GM23338 (cell line): ENCODE data around the gene DISP3. TPM values are rescaled to one million over a fixed set of nuclear protein-coding genes. Genes with fewer than 3 reads are reported as not detected.

ENCODE experiments used
- ATAC-seq: fragments of 200-7000 bp; cut with Tn5 transposase; 3 replicates; pipeline ENCODE4 v1.9.1; 2020
- DNase-seq: peaks from one replicate; pipeline ENCODE4 v3.0.0-alpha.2; 2015; ENCODE audit warnings: low spot score
- H2AFZ ChIP-seq: fragments of 200-600 bp; sonication (generic); 2 replicates; pipeline ENCODE4 v1.8.0; 2016; ENCODE audit warnings: antibody characterized with exemption, mild to moderate bottlenecking, moderate library complexity
- H3F3A ChIP-seq: fragments of 200-600 bp; sonication (generic); replicated peaks from 2 replicates; pipeline ENCODE4 v1.8.0; 2017; ENCODE audit warnings: antibody characterized with exemption, mixed run types, low read depth
- H3K27ac ChIP-seq: fragments of 200-600 bp; sonication (generic); 2 replicates; pipeline ENCODE4 v1.6.1; 2016; ENCODE audit warnings: low read depth
- H3K27me3 ChIP-seq: fragments of 200-600 bp; sonication (generic); 2 replicates; pipeline ENCODE4 v1.8.0; 2016; ENCODE audit warnings: mild to moderate bottlenecking, mixed run types, moderate library complexity; ENCODE audit not compliant: insufficient read depth
- H3K36me3 ChIP-seq: fragments of 200-600 bp; sonication (generic); 2 replicates; pipeline ENCODE4 v1.8.0; 2016; ENCODE audit warnings: mild to moderate bottlenecking; ENCODE audit not compliant: insufficient read depth
- H3K4me1 ChIP-seq: fragments of 200-600 bp; sonication (generic); 2 replicates; pipeline ENCODE4 v1.8.0; 2016; ENCODE audit warnings: mild to moderate bottlenecking, moderate library complexity; ENCODE audit not compliant: insufficient read depth
- H3K4me2 ChIP-seq: fragments of 200-600 bp; sonication (generic); 2 replicates; pipeline ENCODE4 v1.7.1; 2017; ENCODE audit warnings: mixed run types
- H3K4me3 ChIP-seq: fragments of 200-600 bp; sonication (generic); 2 replicates; pipeline ENCODE4 v1.6.1; 2016; ENCODE audit warnings: mixed run types
- H3K79me2 ChIP-seq: fragments of 200-600 bp; sonication (generic); replicated peaks from 2 replicates; pipeline ENCODE4 v1.8.0; 2017; ENCODE audit warnings: mild to moderate bottlenecking; ENCODE audit not compliant: insufficient read depth
- H3K9me2 ChIP-seq: fragments of 200-600 bp; sonication (generic); 2 replicates; pipeline ENCODE4 v1.8.0; 2017; ENCODE audit not compliant: insufficient read depth
- H4K20me1 ChIP-seq: fragments of 200-600 bp; sonication (generic); replicated peaks from 2 replicates; pipeline ENCODE4 v1.8.0; 2017; ENCODE audit warnings: mild to moderate bottlenecking; ENCODE audit not compliant: insufficient read depth
- H3K27ac Mint-ChIP-seq: 2 replicates; pipeline ENCODE4 v1.8.0; 2020; ENCODE audit warnings: inconsistent platforms, mild to moderate bottlenecking, moderate library complexity, mixed read lengths
- H3K27me3 Mint-ChIP-seq: 3 replicates; pipeline ENCODE4 v1.8.0; 2022; ENCODE audit warnings: low read depth, mild to moderate bottlenecking, moderate library complexity, mixed read lengths, inconsistent platforms; ENCODE audit not compliant: insufficient read depth, poor library complexity
- H3K36me3 Mint-ChIP-seq: 3 replicates; pipeline ENCODE4 v1.8.0; 2021; ENCODE audit warnings: low read depth, mild to moderate bottlenecking, inconsistent platforms, moderate library complexity, mixed read lengths
- H3K4me1 Mint-ChIP-seq: 3 replicates; pipeline ENCODE4 v1.8.0; 2020; ENCODE audit warnings: mild to moderate bottlenecking, inconsistent platforms, mixed read lengths
- H3K4me3 Mint-ChIP-seq: 3 replicates; pipeline ENCODE4 v1.8.0; 2021; ENCODE audit warnings: moderate library complexity, mild to moderate bottlenecking, inconsistent platforms, mixed read lengths
- H3K9me3 Mint-ChIP-seq: 3 replicates; pipeline ENCODE4 v1.8.0; 2020; ENCODE audit warnings: moderate library complexity, mild to moderate bottlenecking, inconsistent platforms, mixed read lengths
- CREB1 ChIP-seq: fragments of 250-450 bp; sonication (Bioruptor Pico); IDR thresholded peaks from 2 replicates; pipeline ENCODE4 v1.5.0; 2020; ENCODE audit warnings: low read depth, mild to moderate bottlenecking, moderate library complexity
- CTCF ChIP-seq, 2 experiments: fragments of 200-600 bp in 1 of 2; sonication (generic) in 1 of 2; conservative IDR thresholded peaks; 2 replicates each; pipeline versions ENCODE4 v1.5.1 to v1.6.1; 2016 to 2017; ENCODE audit warnings: antibody characterized with exemption in 2 of 2, low read depth in 2 of 2, mild to moderate bottlenecking in 2 of 2, moderate library complexity in 1 of 2
- ETS1 ChIP-seq: IDR thresholded peaks from 2 replicates; pipeline ENCODE4 v1.6.1; 2016; ENCODE audit warnings: antibody characterized with exemption
- EZH2 ChIP-seq: fragments of 200-600 bp; sonication (generic); IDR thresholded peaks from one replicate; pipeline ENCODE4 v1.8.0; 2017; ENCODE audit warnings: antibody characterized with exemption, mild to moderate bottlenecking, low read depth; ENCODE audit not compliant: unreplicated experiment
- JUNB ChIP-seq: IDR thresholded peaks from one replicate; pipeline ENCODE4 v1.6.1; 2016; ENCODE audit warnings: antibody characterized with exemption; ENCODE audit not compliant: unreplicated experiment
- NANOG ChIP-seq: IDR thresholded peaks from 2 replicates; pipeline ENCODE4 v1.6.1; 2016; ENCODE audit warnings: antibody characterized with exemption, borderline replicate concordance
- STAT1 ChIP-seq: IDR thresholded peaks from one replicate; pipeline ENCODE4 v1.6.1; 2016; ENCODE audit warnings: antibody characterized with exemption; ENCODE audit not compliant: unreplicated experiment
- ZNF114 ChIP-seq: fragments of 250-450 bp; sonication (Bioruptor Pico); IDR thresholded peaks from 2 replicates; pipeline ENCODE4 v1.5.0; 2020; ENCODE audit warnings: mild to moderate bottlenecking, moderate library complexity
- polyA plus RNA-seq: library from polyadenylated mRNA; unstranded; fragments of >200 nt; fragmentation: Nextera tagmentation; extraction: Ambion mirVana; gene quantifications from 2 replicates; pipeline ENCODE4 v1.2.1, GENCODE V29; 2016
- total RNA-seq: library from RNA; depleted of rRNA; stranded (reverse); fragments of >200 nt; shearing (Covaris generic); gene quantifications from 2 replicates; pipeline ENCODE4 v1.2.3, GENCODE V29; 2014

The DISP3 gene
- total and polyA plus RNA-seq, 2 experiments from 2014 or later = 3.2 to 11.1 TPM

- peaks cover 7% of the 10 kb centered on the region for H3K27me3 Mint-ChIP-seq
- DNase-seq = no peak
- H3K9me3 Mint-ChIP-seq = no peaks in the 10 kb centered on the region
Observed at GRCh38 chr1:11543392-11543791, 64.4 kb downstream of the DISP3 start.

GRCh38 chr1:11543796-11544195 is 64.8 kb downstream of the DISP3 start:
- H3K79me2 ChIP-seq = no peaks in the 10 kb centered on the region
- H3K4me2 ChIP-seq = no peak overlapping the region
- H3K9me2 ChIP-seq = no peaks in the 10 kb centered on the region
- H3K27ac ChIP-seq = no peak overlapping the region
- ATAC-seq = no peak
- DNase-seq = no peak
- TF ChIP-seq CTCF (conservative IDR thresholded peaks at IDR 0.05; ENCODE audit: low read depth in 2 of 2) = no peak
- TF ChIP-seq CREB1 = no peak
- TF ChIP-seq EZH2 = no peak
- TF ChIP-seq JUNB = no peak
- Mint-ChIP-seq H3K36me3 (no peaks in the 10 kb centered on the region), H3K4me3 (no peak overlapping the region), H3K9me3 (no peaks in the 10 kb centered on the region), H3K27ac (no peak overlapping the region), H3K4me1 (peaks cover 8% of the 10 kb centered on the region), H3K27me3 (peaks cover 7% of the 10 kb centered on the region)
- no peaks in the 10 kb centered on the region for H3F3A ChIP-seq
- H4K20me1 ChIP-seq = no peaks in the 10 kb centered on the region
- H2AFZ ChIP-seq = no peak overlapping the region
- H3K36me3 ChIP-seq = no peaks in the 10 kb centered on the region
- no peaks in the 10 kb centered on the region; the same call in 1 of the 2 replicates for H3K4me1 ChIP-seq
- no peak overlapping the region for H3K4me3 ChIP-seq
- no peaks in the 10 kb centered on the region for H3K27me3 ChIP-seq

More at GRCh38 chr1:11543392-11543791, 64.4 kb downstream of the DISP3 start:
- Histone ChIP-seq H3K36me3 (no peaks in the 10 kb centered on the region), H3K4me3 (no peak overlapping the region), H4K20me1 (no peaks in the 10 kb centered on the region), H2AFZ (no peak overlapping the region), H3K27ac (no peak overlapping the region), H3K79me2 (no peaks in the 10 kb centered on the region), H3K4me1 (no peaks in the 10 kb centered on the region; the same call in 1 of the 2 replicates), H3K4me2 (no peak overlapping the region), H3F3A (no peaks in the 10 kb centered on the region), H3K27me3 (no peaks in the 10 kb centered on the region), H3K9me2 (no peaks in the 10 kb centered on the region)
- no peak overlapping the region for H3K4me3 Mint-ChIP-seq
- H3K36me3 Mint-ChIP-seq = no peaks in the 10 kb centered on the region; the same call in 2 of the 3 replicates
- no peak overlapping the region for H3K27ac Mint-ChIP-seq
- peaks cover 12% of the 10 kb centered on the region for H3K4me1 Mint-ChIP-seq
- ATAC-seq = no peak
- TF ChIP-seq JUNB = no peak
- TF ChIP-seq NANOG = no peak
- TF ChIP-seq CTCF (conservative IDR thresholded peaks at IDR 0.05; ENCODE audit: low read depth in 2 of 2) = no peak
- no peak for TF ChIP-seq ETS1
- no peak for TF ChIP-seq EZH2
- no peak for TF ChIP-seq ZNF114 (CRISPR knock-in tag)
- TF ChIP-seq STAT1 = no peak
